ENCODE results near the gene SLC37A1.

GRCh38 chr21:42558846-42559245, 45.2 kb downstream of the SLC37A1 start:
- TF ChIP-seq, protein P1, sequence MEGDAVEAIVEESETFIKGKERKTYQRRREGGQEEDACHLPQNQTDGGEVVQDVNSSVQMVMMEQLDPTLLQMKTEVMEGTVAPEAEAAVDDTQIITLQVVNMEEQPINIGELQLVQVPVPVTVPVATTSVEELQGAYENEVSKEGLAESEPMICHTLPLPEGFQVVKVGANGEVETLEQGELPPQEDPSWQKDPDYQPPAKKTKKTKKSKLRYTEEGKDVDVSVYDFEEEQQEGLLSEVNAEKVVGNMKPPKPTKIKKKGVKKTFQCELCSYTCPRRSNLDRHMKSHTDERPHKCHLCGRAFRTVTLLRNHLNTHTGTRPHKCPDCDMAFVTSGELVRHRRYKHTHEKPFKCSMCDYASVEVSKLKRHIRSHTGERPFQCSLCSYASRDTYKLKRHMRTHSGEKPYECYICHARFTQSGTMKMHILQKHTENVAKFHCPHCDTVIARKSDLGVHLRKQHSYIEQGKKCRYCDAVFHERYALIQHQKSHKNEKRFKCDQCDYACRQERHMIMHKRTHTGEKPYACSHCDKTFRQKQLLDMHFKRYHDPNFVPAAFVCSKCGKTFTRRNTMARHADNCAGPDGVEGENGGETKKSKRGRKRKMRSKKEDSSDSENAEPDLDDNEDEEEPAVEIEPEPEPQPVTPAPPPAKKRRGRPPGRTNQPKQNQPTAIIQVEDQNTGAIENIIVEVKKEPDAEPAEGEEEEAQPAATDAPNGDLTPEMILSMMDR (IDR thresholded peaks at IDR 0.05 in 8 of 11, conservative IDR thresholded peaks at IDR 0.05 in 3 of 11) = no peak
- no peak for TF ChIP-seq POLR2A (IDR thresholded peaks at IDR 0.05)

Data from spleen (tissue), 7 donors.